SK-N-MC (cell line): ENCODE results near the gene MAGEE1.

Experiments used
- DNase-seq: peaks from one replicate; pipeline ENCODE4 v3.0.0-alpha.2; 2011; ENCODE audit warnings: low read depth, low spot score
- H3K27ac ChIP-seq: fragments of 200-600 bp; sonication (generic); 2 replicates; pipeline ENCODE4 v1.5.1; 2016; ENCODE audit warnings: mixed run types
- H3K36me3 ChIP-seq: fragments of 200-600 bp; sonication (generic); 2 replicates; pipeline ENCODE4 v1.6.1; 2017; ENCODE audit warnings: antibody characterized with exemption, low read length, mixed read lengths; ENCODE audit not compliant: insufficient read depth
- H3K4me3 ChIP-seq: fragments of 200-600 bp; sonication (generic); 2 replicates; pipeline ENCODE4 v1.5.1; 2016
- H3K9ac ChIP-seq: fragments of 200-600 bp; sonication (generic); 2 replicates; pipeline ENCODE4 v1.8.0; 2017; ENCODE audit warnings: mixed run types, mixed read lengths; ENCODE audit not compliant: insufficient read length
- H3K9me3 ChIP-seq: fragments of 200-600 bp; sonication (generic); 2 replicates; pipeline ENCODE4 v1.6.1; 2017; ENCODE audit warnings: low read depth, mild to moderate bottlenecking, antibody characterized with exemption, low read length, moderate library complexity, mixed read lengths
- EZH2 ChIP-seq: fragments of 200-600 bp; sonication (generic); IDR thresholded peaks from one replicate; pipeline ENCODE4 v1.6.1; 2017; ENCODE audit warnings: antibody characterized with exemption
- FOXP2 ChIP-seq: optimal IDR thresholded peaks from 2 replicates; pipeline ENCODE3; 2011; ENCODE audit warnings: mild to moderate bottlenecking, moderate library complexity; ENCODE audit not compliant: insufficient read depth; ENCODE audit errors: extremely low read length, control extremely low read depth
- POLR2AphosphoS5 ChIP-seq: IDR thresholded peaks from 2 replicates; pipeline ENCODE4 v1.6.1; 2012; ENCODE audit warnings: mild to moderate bottlenecking, low read depth, low read length, borderline replicate concordance

MAGEE1 gene

GRCh38 chrX:76427560-76428242, at the start of gene MAGEE1:
TSS of gene MAGEE1 (plus strand) at chrX:76427710. CDS start at chrX:76427931, 221 bp downstream.
- H3K9ac ChIP-seq, result peak within 1 kb of the TSS; percentile 70
- no peak for TF ChIP-seq EZH2
- peak; percentile 60; the same call in 1 of the 2 replicates for TF ChIP-seq POLR2AphosphoS5
- no peak for TF ChIP-seq FOXP2
- peak within 1 kb of the TSS; percentile 77 for H3K4me3 ChIP-seq
- H3K27ac ChIP-seq, result no peak within 1 kb of the TSS
- peak; percentile 1 for DNase-seq
- H3K36me3 ChIP-seq, result no peaks in the 10 kb centered on the region
- H3K9me3 ChIP-seq, result no peaks in the 10 kb centered on the region

GRCh38 chrX:76398970-76399369, 28.5 kb upstream of the MAGEE1 start:
- no peaks in the 10 kb centered on the region for H3K9me3 ChIP-seq
- no peaks in the 10 kb centered on the region for H3K36me3 ChIP-seq
- H3K9ac ChIP-seq, result no peak overlapping the region
- H3K27ac ChIP-seq, result no peak overlapping the region
- no peak for DNase-seq
- TF ChIP-seq EZH2 (no peak), POLR2AphosphoS5 (no peak), FOXP2 (no peak)
- H3K4me3 ChIP-seq, result no peak overlapping the region

- DNase-seq, result no peak
- TF ChIP-seq POLR2AphosphoS5, result no peak
- TF ChIP-seq EZH2, result no peak
- no peak for TF ChIP-seq FOXP2
- Histone ChIP-seq H3K9me3 (no peaks in the 10 kb centered on the region), H3K36me3 (no peaks in the 10 kb centered on the region), H3K9ac (no peak overlapping the region), H3K4me3 (no peak overlapping the region), H3K27ac (no peak overlapping the region)
Measured at GRCh38 chrX:76407795-76408194, 19.7 kb upstream of the MAGEE1 start.

- Histone ChIP-seq H3K9ac (no peak overlapping the region), H3K36me3 (no peaks in the 10 kb centered on the region), H3K9me3 (no peaks in the 10 kb centered on the region), H3K4me3 (no peak overlapping the region), H3K27ac (no peak overlapping the region)
- TF ChIP-seq FOXP2, result no peak
- no peak for TF ChIP-seq POLR2AphosphoS5
- no peak for TF ChIP-seq EZH2
- DNase-seq, result no peak
Measured at GRCh38 chrX:76420237-76420636, 7.3 kb upstream of the MAGEE1 start.

GRCh38 chrX:76428243-76429130, 977 bp downstream of the MAGEE1 start:
- no peak for TF ChIP-seq POLR2AphosphoS5
- TF ChIP-seq FOXP2, result no peak
- TF ChIP-seq EZH2, result no peak
- no peaks in the 10 kb centered on the region for H3K36me3 ChIP-seq
- H3K27ac ChIP-seq, result no peak overlapping the region
- H3K9ac ChIP-seq, result peak overlapping the region; percentile 70
- H3K9me3 ChIP-seq, result no peaks in the 10 kb centered on the region
- H3K4me3 ChIP-seq, result peak overlapping the region; percentile 77
- DNase-seq, result no peak

- TF ChIP-seq FOXP2 (no peak), EZH2 (no peak), POLR2AphosphoS5 (no peak)
- Histone ChIP-seq H3K9ac (no peak overlapping the region), H3K36me3 (no peaks in the 10 kb centered on the region), H3K27ac (no peak overlapping the region), H3K4me3 (no peak overlapping the region), H3K9me3 (no peaks in the 10 kb centered on the region)
- DNase-seq, result no peak
Measured at GRCh38 chrX:76433219-76433618, 5.7 kb downstream of the MAGEE1 start.

GRCh38 chrX:76434103-76434741, 6.7 kb downstream of the MAGEE1 start:
- H3K9me3 ChIP-seq, result no peaks in the 10 kb centered on the region
- no peak for DNase-seq
- H3K4me3 ChIP-seq, result no peak overlapping the region
- TF ChIP-seq FOXP2, result no peak
- no peak for TF ChIP-seq EZH2
- TF ChIP-seq POLR2AphosphoS5, result no peak
- no peak overlapping the region for H3K27ac ChIP-seq
- H3K36me3 ChIP-seq, result no peaks in the 10 kb centered on the region
- no peak overlapping the region for H3K9ac ChIP-seq

- Histone ChIP-seq H3K27ac (no peak overlapping the region), H3K4me3 (no peak overlapping the region), H3K9ac (no peak overlapping the region), H3K36me3 (no peaks in the 10 kb centered on the region), H3K9me3 (no peaks in the 10 kb centered on the region)
- no peak for TF ChIP-seq EZH2
- no peak for TF ChIP-seq POLR2AphosphoS5
- no peak for TF ChIP-seq FOXP2
- DNase-seq, result no peak
Measured at GRCh38 chrX:76439188-76439587, 11.7 kb downstream of the MAGEE1 start.
